ENCODE data around the gene VPS35. TPM values are rescaled to one million over a fixed set of nuclear protein-coding genes. Genes with fewer than 3 reads are reported as not detected.

The VPS35 gene
- total and polyA plus RNA-seq, 2 of the 13 experiments (the other 11 are each of a cell fraction or from before 2014, with no cell fraction given) = 30.7 to 136 TPM

DNA sequence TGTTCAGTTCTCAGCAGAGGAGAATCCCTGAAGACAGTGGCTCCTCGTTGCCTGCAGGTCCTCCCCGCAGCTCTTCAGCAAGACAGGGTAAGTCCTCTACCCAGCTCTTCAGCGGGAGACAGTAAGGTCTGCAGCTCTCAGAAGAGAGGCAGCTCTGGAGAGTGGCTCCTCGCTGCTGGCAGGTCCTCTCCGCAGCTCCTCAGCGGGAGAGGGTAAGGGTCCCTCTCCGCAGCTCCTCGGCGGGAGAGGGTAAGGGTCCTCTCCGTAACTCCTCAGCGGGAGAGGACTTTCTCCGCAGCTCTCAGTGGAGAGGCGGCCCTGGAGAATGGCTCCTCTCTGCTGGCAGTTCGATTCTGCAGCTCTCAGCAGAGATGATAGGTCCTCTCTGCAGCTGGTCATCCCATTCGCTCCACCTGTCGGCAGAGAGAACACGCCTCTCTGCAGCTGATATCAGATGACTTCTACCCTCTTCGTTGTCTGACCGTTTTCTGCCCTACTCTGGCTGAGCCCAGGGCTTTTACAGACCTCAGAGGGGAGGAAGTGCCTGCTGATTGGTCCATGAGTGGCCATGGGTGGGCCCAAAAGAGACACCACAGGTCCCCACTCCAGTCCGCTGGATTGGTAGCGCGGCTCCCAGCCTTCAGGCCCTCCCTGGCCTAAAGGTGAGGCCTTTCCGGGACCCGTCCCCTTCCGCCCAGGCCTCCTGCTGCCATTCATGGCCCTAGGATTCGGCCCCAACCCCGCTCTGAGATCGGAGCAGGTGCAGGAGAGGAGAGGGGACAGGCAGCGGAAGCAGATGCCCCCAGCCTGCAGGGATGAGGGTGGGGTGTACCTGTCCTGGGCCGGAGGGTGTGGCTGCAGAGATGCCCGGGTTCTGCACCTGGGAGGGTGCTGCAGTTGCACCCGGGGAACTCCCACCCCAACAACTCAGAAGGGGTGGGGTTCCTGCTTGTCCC lies 55.9 kb downstream of the VPS35 start (continued):
- TF ChIP-seq, protein P1, sequence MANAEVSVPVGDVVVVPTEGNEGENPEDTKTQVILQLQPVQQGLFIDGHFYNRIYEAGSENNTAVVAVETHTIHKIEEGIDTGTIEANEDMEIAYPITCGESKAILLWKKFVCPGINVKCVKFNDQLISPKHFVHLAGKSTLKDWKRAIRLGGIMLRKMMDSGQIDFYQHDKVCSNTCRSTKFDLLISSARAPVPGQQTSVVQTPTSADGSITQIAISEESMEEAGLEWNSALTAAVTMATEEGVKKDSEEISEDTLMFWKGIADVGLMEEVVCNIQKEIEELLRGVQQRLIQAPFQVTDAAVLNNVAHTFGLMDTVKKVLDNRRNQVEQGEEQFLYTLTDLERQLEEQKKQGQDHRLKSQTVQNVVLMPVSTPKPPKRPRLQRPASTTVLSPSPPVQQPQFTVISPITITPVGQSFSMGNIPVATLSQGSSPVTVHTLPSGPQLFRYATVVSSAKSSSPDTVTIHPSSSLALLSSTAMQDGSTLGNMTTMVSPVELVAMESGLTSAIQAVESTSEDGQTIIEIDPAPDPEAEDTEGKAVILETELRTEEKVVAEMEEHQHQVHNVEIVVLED (CRISPR knock-in tag; IDR thresholded peaks at IDR 0.05; ENCODE audit: borderline replicate concordance) = peak; percentile 37; the same call in 1 of the 2 replicates

DNA sequence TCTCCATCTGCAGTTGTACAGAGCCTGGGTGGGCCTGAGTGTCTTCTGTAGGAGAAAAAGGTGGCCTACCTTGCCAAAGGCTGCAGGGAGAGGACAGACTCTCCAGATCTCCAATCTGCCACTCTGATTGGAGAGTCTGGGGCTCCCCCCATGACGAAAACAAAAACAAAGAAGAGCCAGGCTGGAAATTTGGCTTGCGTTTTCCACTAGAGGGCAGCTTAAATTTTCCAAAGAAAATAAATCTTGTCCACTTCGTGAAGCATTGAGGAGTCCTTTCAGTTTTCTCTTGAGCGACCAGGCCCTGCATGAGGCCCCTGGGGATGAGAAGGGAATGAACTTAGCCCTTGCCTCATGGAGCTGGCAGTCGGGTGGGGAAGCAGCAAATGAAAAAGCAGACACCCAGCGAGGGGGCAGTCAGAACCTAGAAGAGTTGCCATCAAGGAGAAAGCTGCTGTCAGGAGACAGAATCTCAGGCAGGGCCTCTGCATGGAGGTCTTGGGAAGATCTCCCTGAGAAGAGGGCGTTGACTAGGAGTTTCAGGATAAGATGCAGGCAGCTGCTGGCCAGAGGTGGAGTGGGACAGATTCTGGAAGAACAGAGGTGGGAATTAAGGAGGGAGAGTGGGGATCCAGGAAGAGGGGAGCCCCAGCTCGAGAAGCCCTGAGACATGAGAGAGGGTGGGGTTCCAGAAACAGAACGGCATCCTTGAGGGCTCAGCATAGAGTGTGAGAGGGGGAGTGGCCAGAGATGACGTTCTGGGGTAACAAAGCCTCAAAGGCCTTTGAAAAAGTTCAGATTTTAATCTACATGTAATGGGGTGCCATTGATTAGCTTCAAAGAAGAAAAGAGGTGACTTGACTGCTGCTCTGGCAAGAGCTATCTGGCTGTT lies 59.4 kb downstream of the VPS35 start:
- in situ Hi-C loops (cut with HindIII; ENCODE audit: extremely low pct_ligation_motif_present, low pct_unique_long_range_greater_than_20kb) (no loop called here), intact Hi-C loops (cut with micrococcal nuclease; ENCODE audit: unreplicated experiment) (no loop called here)
- no peaks in the 10 kb centered on the region for H3K9me3 ChIP-seq (ENCODE audit: low read length)
- no peaks in the 10 kb centered on the region for H3K79me2 ChIP-seq (ENCODE audit: insufficient read depth, low read length)
- WGBS (ENCODE audit: low lambda C conversion rate) = 4% methylated on average over 10 of the region's 10 CpGs
- H3K27me3 ChIP-seq (ENCODE audit: control insufficient read depth in 1 of 2, insufficient read depth in 2 of 2, low read length in 2 of 2) = no peaks in the 10 kb centered on the region
- H2AFZ ChIP-seq (ENCODE audit: low read length) = peak overlapping the region; percentile 67
- no TSS peak for BruUV-seq (replicated peaks)
- CTCF ChIA-PET (ENCODE audit: low intra/inter-chr PET ratio, low total read pairs) = no interaction called here
- peak overlapping the region; percentile 51 for H3K9ac ChIP-seq (ENCODE audit: insufficient read depth, low read depth, low read length)
- peak; percentile 16 for ATAC-seq
- DNase-seq (ENCODE audit: low spot score) = peak; percentile 60
- no peaks in the 10 kb centered on the region for H3K36me3 ChIP-seq (replicated peaks in 1 of 2; ENCODE audit: control insufficient read depth in 1 of 2, insufficient read depth in 2 of 2, low read length in 2 of 2)
- H3K4me3 ChIP-seq (replicated peaks in 1 of 3; ENCODE audit: insufficient read depth in 1 of 3, low read depth in 2 of 3, low read length in 3 of 3) = peak overlapping the region; percentile 45 to 69 (median 65)
- H3K4me2 ChIP-seq (ENCODE audit: low read depth, low read length) = peak overlapping the region; percentile 96
- H3K4me1 ChIP-seq (ENCODE audit: insufficient read depth, low read length) = peaks cover 49% of the 10 kb centered on the region
- H4K20me1 ChIP-seq (ENCODE audit: insufficient read depth, low read length) = no peaks in the 10 kb centered on the region
- FAIRE-seq = peak; percentile 68
- POLR2A ChIA-PET = no interaction called here
- no peak overlapping the region for H3K27ac ChIP-seq (ENCODE audit: extremely low read length, insufficient read depth, low read length)
- TF ChIP-seq, protein P2, sequence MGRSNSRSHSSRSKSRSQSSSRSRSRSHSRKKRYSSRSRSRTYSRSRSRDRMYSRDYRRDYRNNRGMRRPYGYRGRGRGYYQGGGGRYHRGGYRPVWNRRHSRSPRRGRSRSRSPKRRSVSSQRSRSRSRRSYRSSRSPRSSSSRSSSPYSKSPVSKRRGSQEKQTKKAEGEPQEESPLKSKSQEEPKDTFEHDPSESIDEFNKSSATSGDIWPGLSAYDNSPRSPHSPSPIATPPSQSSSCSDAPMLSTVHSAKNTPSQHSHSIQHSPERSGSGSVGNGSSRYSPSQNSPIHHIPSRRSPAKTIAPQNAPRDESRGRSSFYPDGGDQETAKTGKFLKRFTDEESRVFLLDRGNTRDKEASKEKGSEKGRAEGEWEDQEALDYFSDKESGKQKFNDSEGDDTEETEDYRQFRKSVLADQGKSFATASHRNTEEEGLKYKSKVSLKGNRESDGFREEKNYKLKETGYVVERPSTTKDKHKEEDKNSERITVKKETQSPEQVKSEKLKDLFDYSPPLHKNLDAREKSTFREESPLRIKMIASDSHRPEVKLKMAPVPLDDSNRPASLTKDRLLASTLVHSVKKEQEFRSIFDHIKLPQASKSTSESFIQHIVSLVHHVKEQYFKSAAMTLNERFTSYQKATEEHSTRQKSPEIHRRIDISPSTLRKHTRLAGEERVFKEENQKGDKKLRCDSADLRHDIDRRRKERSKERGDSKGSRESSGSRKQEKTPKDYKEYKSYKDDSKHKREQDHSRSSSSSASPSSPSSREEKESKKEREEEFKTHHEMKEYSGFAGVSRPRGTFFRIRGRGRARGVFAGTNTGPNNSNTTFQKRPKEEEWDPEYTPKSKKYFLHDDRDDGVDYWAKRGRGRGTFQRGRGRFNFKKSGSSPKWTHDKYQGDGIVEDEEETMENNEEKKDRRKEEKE (IDR thresholded peaks at IDR 0.05) = no peak
- TF ChIP-seq, protein P3, sequence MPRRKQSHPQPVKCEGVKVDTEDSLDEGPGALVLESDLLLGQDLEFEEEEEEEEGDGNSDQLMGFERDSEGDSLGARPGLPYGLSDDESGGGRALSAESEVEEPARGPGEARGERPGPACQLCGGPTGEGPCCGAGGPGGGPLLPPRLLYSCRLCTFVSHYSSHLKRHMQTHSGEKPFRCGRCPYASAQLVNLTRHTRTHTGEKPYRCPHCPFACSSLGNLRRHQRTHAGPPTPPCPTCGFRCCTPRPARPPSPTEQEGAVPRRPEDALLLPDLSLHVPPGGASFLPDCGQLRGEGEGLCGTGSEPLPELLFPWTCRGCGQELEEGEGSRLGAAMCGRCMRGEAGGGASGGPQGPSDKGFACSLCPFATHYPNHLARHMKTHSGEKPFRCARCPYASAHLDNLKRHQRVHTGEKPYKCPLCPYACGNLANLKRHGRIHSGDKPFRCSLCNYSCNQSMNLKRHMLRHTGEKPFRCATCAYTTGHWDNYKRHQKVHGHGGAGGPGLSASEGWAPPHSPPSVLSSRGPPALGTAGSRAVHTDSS (CRISPR knock-in tag; conservative IDR thresholded peaks at IDR 0.05) = no peak
- TF ChIP-seq ZNF737 (CRISPR knock-in tag; IDR thresholded peaks at IDR 0.05; ENCODE audit: borderline replicate concordance) = no peak
- TF ChIP-seq ZNF75D (CRISPR knock-in tag; IDR thresholded peaks at IDR 0.05; ENCODE audit: borderline replicate concordance) = no peak
- no peak for TF ChIP-seq ZNF10 (CRISPR knock-in tag; IDR thresholded peaks at IDR 0.05; ENCODE audit: borderline replicate concordance, low read depth)
- no peak for TF ChIP-seq ELF3 (CRISPR knock-in tag; IDR thresholded peaks at IDR 0.05)
- TF ChIP-seq ZNF558 (CRISPR knock-in tag; IDR thresholded peaks at IDR 0.05; ENCODE audit: borderline replicate concordance) = no peak
- no peak for TF ChIP-seq ZNF335 (CRISPR knock-in tag; IDR thresholded peaks at IDR 0.05)
- no peak for TF ChIP-seq SAFB2 (CRISPR knock-in tag; IDR thresholded peaks at IDR 0.05; ENCODE audit: borderline replicate concordance, low read depth)
- TF ChIP-seq NR2C2 (CRISPR knock-in tag; IDR thresholded peaks at IDR 0.05; ENCODE audit: borderline replicate concordance) = no peak
- TF ChIP-seq TARDBP (CRISPR knock-in tag; IDR thresholded peaks at IDR 0.05) = peak; percentile 59; the same call in 1 of the 2 replicates
- TF ChIP-seq ZNF570 (CRISPR knock-in tag; IDR thresholded peaks at IDR 0.05; ENCODE audit: borderline replicate concordance) = no peak
- TF ChIP-seq NFRKB (IDR thresholded peaks at IDR 0.05) = no peak
